Neural progenitor cell (in vitro differentiated cells): ENCODE data around the gene RNASEH2A.

Source experiments
- EZH2 ChIP-seq: fragments of 200-600 bp; sonication (generic); IDR thresholded peaks from 2 replicates; pipeline ENCODE4 v1.6.1; 2017; ENCODE audit warnings: antibody characterized with exemption, mild to moderate bottlenecking, moderate library complexity
- EZH2phosphoT487 ChIP-seq: fragments of 200-600 bp; sonication (generic); IDR thresholded peaks from 2 replicates; pipeline ENCODE4 v1.6.1; 2017; ENCODE audit warnings: antibody characterized with exemption
- TF ChIP-seq, protein P1 (sequence below): fragments of 200-600 bp; sonication (generic); IDR thresholded peaks from 2 replicates; pipeline ENCODE4 v1.5.1; 2017; ENCODE audit warnings: antibody characterized with exemption, mild to moderate bottlenecking

DNA sequence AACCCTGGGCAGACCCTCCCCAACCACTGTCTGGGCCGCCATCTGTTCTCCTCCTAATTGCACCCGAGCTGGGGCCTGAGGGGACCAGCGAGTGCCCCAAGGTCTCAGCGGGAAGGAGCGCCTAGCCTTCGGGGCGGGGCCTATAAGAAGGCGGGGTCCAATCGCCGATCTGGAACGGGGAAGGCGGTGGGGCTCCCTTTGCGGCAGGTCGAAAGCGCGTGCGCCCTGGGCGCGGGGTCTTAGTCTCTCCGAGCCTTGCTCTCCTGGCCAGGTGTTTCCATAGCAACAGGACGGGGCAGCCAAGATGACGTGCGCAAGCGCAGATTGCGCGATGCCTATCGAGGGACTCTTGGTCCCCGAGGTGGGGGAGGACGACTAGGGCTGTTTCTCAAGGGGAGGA, 34.7 kb downstream of the RNASEH2A start:
- TF ChIP-seq, protein P1, sequence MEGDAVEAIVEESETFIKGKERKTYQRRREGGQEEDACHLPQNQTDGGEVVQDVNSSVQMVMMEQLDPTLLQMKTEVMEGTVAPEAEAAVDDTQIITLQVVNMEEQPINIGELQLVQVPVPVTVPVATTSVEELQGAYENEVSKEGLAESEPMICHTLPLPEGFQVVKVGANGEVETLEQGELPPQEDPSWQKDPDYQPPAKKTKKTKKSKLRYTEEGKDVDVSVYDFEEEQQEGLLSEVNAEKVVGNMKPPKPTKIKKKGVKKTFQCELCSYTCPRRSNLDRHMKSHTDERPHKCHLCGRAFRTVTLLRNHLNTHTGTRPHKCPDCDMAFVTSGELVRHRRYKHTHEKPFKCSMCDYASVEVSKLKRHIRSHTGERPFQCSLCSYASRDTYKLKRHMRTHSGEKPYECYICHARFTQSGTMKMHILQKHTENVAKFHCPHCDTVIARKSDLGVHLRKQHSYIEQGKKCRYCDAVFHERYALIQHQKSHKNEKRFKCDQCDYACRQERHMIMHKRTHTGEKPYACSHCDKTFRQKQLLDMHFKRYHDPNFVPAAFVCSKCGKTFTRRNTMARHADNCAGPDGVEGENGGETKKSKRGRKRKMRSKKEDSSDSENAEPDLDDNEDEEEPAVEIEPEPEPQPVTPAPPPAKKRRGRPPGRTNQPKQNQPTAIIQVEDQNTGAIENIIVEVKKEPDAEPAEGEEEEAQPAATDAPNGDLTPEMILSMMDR: no peak
- TF ChIP-seq EZH2phosphoT487 (no peak), EZH2 (no peak)
